Astrocyte of the cerebellum (primary cell): ENCODE data around the gene JPH3.

Experiments used
- DNase-seq: peaks from one replicate; pipeline ENCODE4 v3.0.0-alpha.2; 2011; ENCODE audit warnings: low read depth
- H3K4me3 ChIP-seq: 2 replicates; pipeline ENCODE4 v1.5.1; 2011; ENCODE audit warnings: mild to moderate bottlenecking, low read depth, low read length, moderate library complexity
- in situ Hi-C: cut with HindIII; loops from 2 replicates; pipeline ENCODE4 v1.10.0; 2017; ENCODE audit warnings: low sequenced_read_pairs
- TF ChIP-seq, protein P1 (sequence below): IDR thresholded peaks from 2 replicates; pipeline ENCODE4 v1.5.1; 2012; ENCODE audit warnings: low read length, low read depth, moderate library complexity, mild to moderate bottlenecking; ENCODE audit errors: missing control alignments

The JPH3 gene

DNA sequence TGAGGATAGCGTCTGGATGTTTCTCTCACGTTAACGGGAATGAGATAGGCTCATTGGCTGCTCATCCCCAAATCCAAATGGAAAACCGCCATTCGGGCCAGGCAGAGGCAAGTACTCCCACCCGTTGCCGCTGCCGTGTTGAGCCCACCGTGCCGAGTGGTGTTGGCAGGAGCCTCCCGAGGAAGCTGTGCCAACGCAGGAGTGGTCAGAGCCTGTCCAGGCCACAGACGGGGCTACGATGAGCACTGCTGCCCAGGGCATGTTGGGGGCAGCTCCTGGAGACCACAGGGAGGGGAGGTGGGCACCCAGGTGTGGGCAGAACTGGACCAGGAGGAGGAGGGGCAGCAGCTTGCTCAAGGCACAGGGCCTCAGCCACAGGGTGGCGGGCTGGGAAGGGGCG lies 91.5 kb downstream of the JPH3 start:
- H3K4me3 ChIP-seq = no peak overlapping the region
- TF ChIP-seq, protein P1, sequence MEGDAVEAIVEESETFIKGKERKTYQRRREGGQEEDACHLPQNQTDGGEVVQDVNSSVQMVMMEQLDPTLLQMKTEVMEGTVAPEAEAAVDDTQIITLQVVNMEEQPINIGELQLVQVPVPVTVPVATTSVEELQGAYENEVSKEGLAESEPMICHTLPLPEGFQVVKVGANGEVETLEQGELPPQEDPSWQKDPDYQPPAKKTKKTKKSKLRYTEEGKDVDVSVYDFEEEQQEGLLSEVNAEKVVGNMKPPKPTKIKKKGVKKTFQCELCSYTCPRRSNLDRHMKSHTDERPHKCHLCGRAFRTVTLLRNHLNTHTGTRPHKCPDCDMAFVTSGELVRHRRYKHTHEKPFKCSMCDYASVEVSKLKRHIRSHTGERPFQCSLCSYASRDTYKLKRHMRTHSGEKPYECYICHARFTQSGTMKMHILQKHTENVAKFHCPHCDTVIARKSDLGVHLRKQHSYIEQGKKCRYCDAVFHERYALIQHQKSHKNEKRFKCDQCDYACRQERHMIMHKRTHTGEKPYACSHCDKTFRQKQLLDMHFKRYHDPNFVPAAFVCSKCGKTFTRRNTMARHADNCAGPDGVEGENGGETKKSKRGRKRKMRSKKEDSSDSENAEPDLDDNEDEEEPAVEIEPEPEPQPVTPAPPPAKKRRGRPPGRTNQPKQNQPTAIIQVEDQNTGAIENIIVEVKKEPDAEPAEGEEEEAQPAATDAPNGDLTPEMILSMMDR = no peak
- DNase-seq = no peak
- in situ Hi-C loops = no loop called here

DNA sequence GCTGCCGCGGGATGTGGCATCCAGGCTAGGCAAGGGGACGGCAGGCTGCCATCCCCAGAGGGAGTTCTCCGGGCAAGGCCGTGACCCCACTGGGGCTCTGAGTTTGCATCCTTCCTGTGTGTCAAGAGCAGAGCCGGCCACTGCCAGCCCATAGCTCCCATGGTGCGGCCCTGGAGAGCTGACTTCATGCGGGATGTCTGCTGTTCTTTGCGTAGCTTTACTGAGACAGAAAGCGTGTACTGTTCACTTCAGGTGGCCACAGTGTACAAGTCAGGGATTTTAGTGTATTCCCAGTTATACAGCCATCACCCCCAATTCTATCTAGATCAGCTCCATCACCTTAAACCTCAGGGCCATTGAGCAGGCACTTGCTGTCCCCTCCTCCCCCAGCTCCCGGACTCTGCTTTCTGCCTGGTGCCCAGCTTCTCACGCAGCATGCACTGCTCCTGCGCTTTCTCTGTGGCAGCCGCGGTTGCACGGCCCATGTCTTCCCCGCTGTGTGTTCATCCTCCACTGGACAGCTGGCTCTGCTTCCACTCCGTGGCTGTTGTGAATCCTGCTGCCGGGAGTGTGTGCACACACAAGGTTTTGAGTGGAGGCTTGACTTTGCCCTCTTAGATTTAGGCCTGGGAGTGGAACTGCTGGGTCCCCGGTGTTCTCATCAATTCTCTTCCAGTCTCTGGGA lies 92.3 kb downstream of the JPH3 start:
- no peak overlapping the region for H3K4me3 ChIP-seq
- DNase-seq = no peak
- TF ChIP-seq, protein P1 = no peak
- in situ Hi-C loops = no loop called here

DNA sequence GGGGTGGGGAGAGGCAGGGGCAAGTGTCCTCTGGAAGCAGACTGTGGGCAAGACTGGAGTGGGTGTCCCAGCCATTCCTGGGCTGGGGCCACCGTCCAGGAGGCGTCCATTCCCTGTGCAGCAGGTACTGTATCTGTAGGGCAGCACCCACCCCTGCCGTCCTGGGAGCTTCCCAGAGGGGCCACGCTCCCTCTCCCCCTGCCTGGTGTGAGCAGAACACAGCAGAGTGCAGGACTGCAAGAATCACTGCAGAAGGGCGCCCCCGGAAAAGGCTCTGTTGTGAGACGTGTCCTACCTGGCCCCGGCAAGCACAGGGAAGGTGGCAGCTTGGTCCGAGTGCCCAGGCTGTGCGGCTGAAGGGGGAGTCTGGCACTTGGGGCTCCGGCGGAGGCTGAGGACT lies 93.2 kb downstream of the JPH3 start:
- H3K4me3 ChIP-seq = no peak overlapping the region
- TF ChIP-seq, protein P1 = no peak
- in situ Hi-C loops = no loop called here
- no peak for DNase-seq

GRCh38 chr16:87696726-87697125 lies 94.4 kb downstream of the JPH3 start:
- H3K4me3 ChIP-seq = no peak overlapping the region
- TF ChIP-seq, protein P1 = no peak
- no peak for DNase-seq
- in situ Hi-C loops = no loop called here

DNA sequence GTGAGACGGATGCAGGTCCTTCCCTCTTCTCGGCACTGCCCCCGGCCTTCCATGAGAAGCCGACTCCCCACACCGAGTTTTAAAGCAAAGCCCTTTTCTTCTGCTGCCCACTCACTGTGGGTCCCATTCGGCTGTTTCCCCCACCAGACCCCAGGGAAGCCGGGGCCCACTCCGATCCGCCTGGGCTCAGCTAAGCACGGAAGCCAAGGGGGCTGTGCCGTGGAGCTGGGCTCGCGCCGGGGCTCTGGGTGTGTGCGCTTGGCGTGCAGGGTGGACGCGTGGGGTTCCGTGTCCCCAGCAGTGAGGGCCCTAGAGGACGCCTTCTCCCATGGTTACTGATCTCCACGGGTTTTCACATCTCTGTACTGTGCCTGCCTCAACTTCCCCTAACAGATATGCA lies 94.9 kb downstream of the JPH3 start:
- TF ChIP-seq, protein P1 = no peak
- no peak for DNase-seq
- no peak overlapping the region for H3K4me3 ChIP-seq
- in situ Hi-C loops = no loop called here

DNA sequence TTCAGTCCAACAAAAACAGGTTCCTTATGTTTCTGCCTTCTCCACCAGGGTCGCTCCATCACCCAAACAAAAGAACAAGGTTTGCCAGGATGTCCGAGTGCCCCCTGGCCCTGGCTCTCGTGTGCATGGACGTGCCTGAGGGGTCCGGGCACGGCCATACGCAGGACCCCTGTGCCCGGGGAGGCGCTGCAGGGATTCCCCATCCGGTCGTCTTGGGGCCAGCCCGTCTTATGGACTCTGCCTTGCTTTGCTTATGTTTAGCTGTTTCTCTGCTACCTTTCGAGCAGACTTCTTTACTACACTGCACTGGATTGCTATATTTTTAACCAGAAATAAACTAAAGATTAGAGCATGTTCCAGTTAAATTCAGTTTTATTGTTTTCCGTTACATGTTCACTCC lies 95.5 kb downstream of the JPH3 start:
- in situ Hi-C loops = no loop called here
- no peak overlapping the region for H3K4me3 ChIP-seq
- no peak for DNase-seq
- TF ChIP-seq, protein P1 = no peak
